Fibroblast of lung (primary cell): ENCODE results near the gene LPGAT1. TPM values are rescaled to one million over a fixed set of nuclear protein-coding genes. Genes with fewer than 3 reads are reported as not detected.

Experiments used
- DNase-seq, 2 donors: peaks; one replicate each; pipeline versions ENCODE4 v3.0.0 to v3.0.0-alpha.2; 2010; ENCODE audit warnings: low read depth in 2 of 2
- H2AFZ ChIP-seq: 2 replicates; pipeline ENCODE4 v1.5.1; 2012; ENCODE audit warnings: low read length, control low read depth, inconsistent platforms
- H3K27ac ChIP-seq: 2 replicates; pipeline ENCODE4 v1.5.1; 2011; ENCODE audit warnings: low read length, control low read depth; ENCODE audit not compliant: insufficient read depth
- H3K27me3 ChIP-seq: 2 replicates; pipeline ENCODE4 v1.5.1; 2011; ENCODE audit warnings: mild to moderate bottlenecking, low read length; ENCODE audit not compliant: control insufficient read depth, insufficient read depth
- H3K36me3 ChIP-seq: 2 replicates; pipeline ENCODE4 v1.5.1; 2011; ENCODE audit warnings: low read length; ENCODE audit not compliant: control insufficient read depth, insufficient read depth
- H3K4me1 ChIP-seq: 2 replicates; pipeline ENCODE4 v1.5.1; 2011; ENCODE audit warnings: low read length; ENCODE audit not compliant: control insufficient read depth, insufficient read depth; ENCODE audit errors: extremely low read depth
- H3K4me2 ChIP-seq: 2 replicates; pipeline ENCODE4 v1.5.1; 2011; ENCODE audit warnings: low read length, control low read depth; ENCODE audit not compliant: insufficient read depth; ENCODE audit errors: extremely low read depth
- H3K4me3 ChIP-seq, 4 experiments: fragments of 200-600 bp in 1 of 4; sonication (generic) in 1 of 4; replicated peaks in 1 of 4; 2 replicates each; pipeline ENCODE4 v1.5.1; 2011 to 2016; ENCODE audit warnings: low read length in 4 of 4, low read depth in 3 of 4, mild to moderate bottlenecking in 3 of 4, control low read depth in 2 of 4, inconsistent platforms in 1 of 4, mixed read lengths in 1 of 4; ENCODE audit not compliant: insufficient read depth in 1 of 4; ENCODE audit errors: control extremely low read depth in 1 of 4
- H3K79me2 ChIP-seq: 2 replicates; pipeline ENCODE4 v1.5.1; 2012; ENCODE audit warnings: mild to moderate bottlenecking, low read length, inconsistent platforms; ENCODE audit not compliant: control insufficient read depth, insufficient read depth
- H3K9ac ChIP-seq: 2 replicates; pipeline ENCODE4 v1.5.1; 2011; ENCODE audit warnings: mild to moderate bottlenecking, low read length, control low read depth; ENCODE audit not compliant: insufficient read depth
- H3K9me3 ChIP-seq: 2 replicates; pipeline ENCODE4 v1.5.1; 2012; ENCODE audit warnings: low read depth, low read length; ENCODE audit not compliant: control insufficient read depth, insufficient read depth
- H4K20me1 ChIP-seq: 2 replicates; pipeline ENCODE4 v1.5.1; 2011; ENCODE audit warnings: low read length; ENCODE audit not compliant: control insufficient read depth, insufficient read depth; ENCODE audit errors: extremely low read depth
- CTCF ChIP-seq, 2 donors: IDR thresholded peaks in 1 of 2; conservative IDR thresholded peaks in 1 of 2; 1 replicate in 1 of 2; 2 replicates in 1 of 2; pipeline ENCODE4 v1.5.1; 2011 to 2012; ENCODE audit warnings: low read length in 2 of 2, control low read depth in 1 of 2, inconsistent platforms in 1 of 2, low read depth in 1 of 2, mild to moderate bottlenecking in 1 of 2
- EZH2 ChIP-seq: IDR thresholded peaks from 2 replicates; pipeline ENCODE4 v1.5.1; 2012; ENCODE audit warnings: low read length, control low read depth, mild to moderate bottlenecking; ENCODE audit errors: missing control alignments
- polyA plus RNA-seq, 2 donors: library from polyadenylated mRNA; depleted of rRNA in 1 of 2; stranded (reverse) in 1 of 2; unstranded in 1 of 2; fragments of >200 nt; gene quantifications; 2 replicates each; pipeline ENCODE4 v1.2.1, GENCODE V29; 2011 to 2012; ENCODE audit warnings: missing spikeins in 1 of 2
- total RNA-seq: library from RNA; depleted of rRNA; stranded (reverse); fragments of >200 nt; gene quantifications from 2 replicates; pipeline ENCODE4 v1.2.1, GENCODE V29; 2014

Gene LPGAT1
- total and polyA plus RNA-seq, 2 donors (not counting 1 experiment from before 2014, with no cell fraction given), result 20.7 to 34.7 TPM

- no peak overlapping the region for H3K4me3 ChIP-seq
- H3K27ac ChIP-seq, result no peak overlapping the region
- H3K4me1 ChIP-seq, result no peaks in the 10 kb centered on the region
- DNase-seq, result no peak
- no peak overlapping the region for H3K4me2 ChIP-seq
- peaks cover 3% of the 10 kb centered on the region for H3K36me3 ChIP-seq
- H3K27me3 ChIP-seq, result no peaks in the 10 kb centered on the region
- H4K20me1 ChIP-seq, result no peaks in the 10 kb centered on the region
- H2AFZ ChIP-seq, result no peak overlapping the region
- no peak overlapping the region for H3K9ac ChIP-seq
- TF ChIP-seq EZH2, result no peak
- TF ChIP-seq CTCF (conservative IDR thresholded peaks at IDR 0.05 in 1 of 2, IDR thresholded peaks at IDR 0.05 in 1 of 2; ENCODE audit: low read depth in 1 of 2, low read length in 2 of 2), result no peak
- H3K9me3 ChIP-seq, result no peaks in the 10 kb centered on the region
- no peaks in the 10 kb centered on the region for H3K79me2 ChIP-seq
Observed at GRCh38 chr1:211750599-211750998, 80.0 kb downstream of the LPGAT1 start.

- Histone ChIP-seq H3K9ac (no peak overlapping the region), H3K27me3 (no peaks in the 10 kb centered on the region)
- no peak for TF ChIP-seq EZH2
- no peak for TF ChIP-seq CTCF (conservative IDR thresholded peaks at IDR 0.05 in 1 of 2, IDR thresholded peaks at IDR 0.05 in 1 of 2; ENCODE audit: low read depth in 1 of 2, low read length in 2 of 2)
Observed at GRCh38 chr1:211749251-211749650, 81.3 kb downstream of the LPGAT1 start.

GRCh38 chr1:211748810-211749209 lies 81.8 kb downstream of the LPGAT1 start:
- H4K20me1 ChIP-seq, result no peaks in the 10 kb centered on the region
- no peak overlapping the region for H3K4me3 ChIP-seq
- H3K4me1 ChIP-seq, result no peaks in the 10 kb centered on the region
- DNase-seq, result no peak
- no peak overlapping the region for H3K27ac ChIP-seq
- peaks cover 3% of the 10 kb centered on the region for H3K36me3 ChIP-seq
- H3K9me3 ChIP-seq, result no peaks in the 10 kb centered on the region
- no peak overlapping the region for H2AFZ ChIP-seq
- no peak overlapping the region for H3K4me2 ChIP-seq
- TF ChIP-seq EZH2 (no peak), CTCF (conservative IDR thresholded peaks at IDR 0.05 in 1 of 2, IDR thresholded peaks at IDR 0.05 in 1 of 2; ENCODE audit: low read depth in 1 of 2, low read length in 2 of 2) (no peak)
- no peak overlapping the region for H3K9ac ChIP-seq
- no peaks in the 10 kb centered on the region for H3K27me3 ChIP-seq
- no peaks in the 10 kb centered on the region for H3K79me2 ChIP-seq

More at GRCh38 chr1:211749251-211749650, 81.3 kb downstream of the LPGAT1 start:
- Histone ChIP-seq H4K20me1 (no peaks in the 10 kb centered on the region), H3K4me3 (no peak overlapping the region), H3K36me3 (peaks cover 3% of the 10 kb centered on the region), H2AFZ (no peak overlapping the region), H3K9me3 (no peaks in the 10 kb centered on the region), H3K4me1 (no peaks in the 10 kb centered on the region), H3K27ac (no peak overlapping the region), H3K4me2 (no peak overlapping the region), H3K79me2 (no peaks in the 10 kb centered on the region)
- no peak for DNase-seq
